SK-N-SH (cell line): ENCODE results near the gene FRS3. TPM values are rescaled to one million over a fixed set of nuclear protein-coding genes. Genes with fewer than 3 reads are reported as not detected.

Experiments
- CTCF ChIA-PET: fragments of 300-600, 350-600 bp; formaldehyde crosslinking; extraction: SDS; loops from one replicate; lab custom pipeline; 2021; lab: Yijun Ruan, JAX
- POLR2A ChIA-PET: fragments of 350-600 bp; sonication (Branson Sonifier 250); formaldehyde crosslinking; extraction: SDS; loops from one replicate; lab custom pipeline; 2020; ENCODE audit warnings: antibody characterized with exemption, inconsistent platforms; lab: Yijun Ruan, JAX
- DNase-seq: peaks from one replicate; pipeline ENCODE4 v3.0.0; 2012
- H2AFZ ChIP-seq: fragments of 200-600 bp; sonication (generic); 2 replicates; pipeline ENCODE4 v1.8.1; 2016; ENCODE audit warnings: antibody characterized with exemption, mild to moderate bottlenecking, low read depth
- H3F3A ChIP-seq: fragments of 200-600 bp; sonication (generic); replicated peaks from 2 replicates; pipeline ENCODE3; 2016; ENCODE audit warnings: antibody characterized with exemption, mild to moderate bottlenecking; ENCODE audit not compliant: insufficient read depth
- H3K27ac ChIP-seq, 2 experiments: fragments of 200-500 bp in 1 of 2; fragments of 200-600 bp in 1 of 2; sonication (Bioruptor generic) in 1 of 2; sonication (generic), shearing (Covaris generic) in 1 of 2; 2 replicates each; pipeline versions ENCODE4 v1.5.1 to v1.6.1; 2014 to 2016; ENCODE audit warnings: low read depth in 2 of 2, inconsistent platforms in 1 of 2, low read length in 1 of 2, mild to moderate bottlenecking in 1 of 2, mixed read lengths in 1 of 2
- H3K27me3 ChIP-seq: fragments of 200-600 bp; sonication (generic), shearing (Covaris generic); 2 replicates; pipeline ENCODE4 v1.6.1; 2016; ENCODE audit warnings: mixed run types; ENCODE audit not compliant: insufficient read depth
- H3K36me3 ChIP-seq, 2 experiments: fragments of 200-500 bp in 1 of 2; fragments of 200-600 bp in 1 of 2; sonication (Bioruptor generic) in 1 of 2; sonication (generic) in 1 of 2; replicated peaks in 1 of 2; 2 replicates each; pipeline versions ENCODE3 to v1.5.1; 2014 to 2016; ENCODE audit warnings: low read length in 1 of 2, mild to moderate bottlenecking in 1 of 2; ENCODE audit not compliant: insufficient read depth in 2 of 2, control insufficient read depth in 1 of 2
- H3K4me1 ChIP-seq, 2 experiments: fragments of 200-500 bp in 1 of 2; fragments of 200-600 bp in 1 of 2; sonication (Bioruptor generic) in 1 of 2; sonication (generic), shearing (Covaris generic) in 1 of 2; 2 replicates each; pipeline versions ENCODE4 v1.5.1 to v1.6.1; 2014 to 2016; ENCODE audit warnings: low read depth in 1 of 2, low read length in 1 of 2, mixed run types in 1 of 2; ENCODE audit not compliant: insufficient read depth in 2 of 2, control insufficient read depth in 1 of 2
- H3K4me2 ChIP-seq: fragments of 200-600 bp; sonication (generic), shearing (Covaris generic); 2 replicates; pipeline ENCODE4 v1.6.1; 2017; ENCODE audit warnings: mixed run types
- H3K4me3 ChIP-seq, 2 experiments: fragments of 200-500 bp in 1 of 2; fragments of 200-600 bp in 1 of 2; sonication (Bioruptor generic) in 1 of 2; sonication (generic), shearing (Covaris generic) in 1 of 2; 2 replicates each; pipeline versions ENCODE4 v1.5.1 to v1.8.1; 2014 to 2016; ENCODE audit warnings: low read depth in 2 of 2, inconsistent platforms in 1 of 2, low read length in 1 of 2, mild to moderate bottlenecking in 1 of 2, mixed read lengths in 1 of 2, moderate library complexity in 1 of 2
- H3K79me2 ChIP-seq: fragments of 200-600 bp; sonication (generic); 2 replicates; pipeline ENCODE4 v1.8.1; 2017; ENCODE audit warnings: mild to moderate bottlenecking; ENCODE audit not compliant: insufficient read depth
- H3K9ac ChIP-seq: fragments of 200-600 bp; sonication (generic); 2 replicates; pipeline ENCODE4 v1.6.1; 2017; ENCODE audit warnings: mixed run types
- H3K9me2 ChIP-seq: fragments of 200-600 bp; sonication (generic); 2 replicates; pipeline ENCODE4 v1.6.1; 2017; ENCODE audit warnings: mixed run types
- H3K9me3 ChIP-seq: fragments of 200-600 bp; sonication (generic); 2 replicates; pipeline ENCODE4 v1.6.1; 2017; ENCODE audit warnings: mixed run types, mild to moderate bottlenecking, moderate library complexity
- H4K20me1 ChIP-seq: fragments of 200-600 bp; sonication (generic); 2 replicates; pipeline ENCODE4 v1.6.1; 2017; ENCODE audit warnings: mild to moderate bottlenecking, mixed run types; ENCODE audit not compliant: insufficient read depth
- ELF1 ChIP-seq: IDR thresholded peaks from 2 replicates; pipeline ENCODE4 v1.4.0; 2012
- EP300 ChIP-seq, 2 experiments: IDR thresholded peaks; 2 replicates each; pipeline versions ENCODE4 v1.4.0 to v1.6.1; 2012; ENCODE audit warnings: borderline replicate concordance in 1 of 2, low read depth in 1 of 2, low read length in 1 of 2
- EZH2phosphoT487 ChIP-seq: fragments of 200-600 bp; sonication (generic); IDR thresholded peaks from 2 replicates; pipeline ENCODE4 v1.6.1; 2017; ENCODE audit warnings: low read depth, mixed run types, mild to moderate bottlenecking, antibody characterized with exemption, moderate library complexity, borderline replicate concordance
- FOSL2 ChIP-seq: IDR thresholded peaks from 2 replicates; pipeline ENCODE4 v1.4.0; 2012; ENCODE audit warnings: low read depth, mild to moderate bottlenecking, moderate library complexity, borderline replicate concordance
- FOXJ3 ChIP-seq: sonication (generic); formaldehyde crosslinking; IDR thresholded peaks from 2 replicates; pipeline ENCODE4 v1.5.1; 2020; ENCODE audit warnings: mild to moderate bottlenecking, missing genetic modification reagents
- GATA2 ChIP-seq: sonication (generic); formaldehyde crosslinking; IDR thresholded peaks from 2 replicates; pipeline ENCODE4 v1.5.0; 2020; ENCODE audit warnings: mild to moderate bottlenecking, missing genetic modification reagents
- MAX ChIP-seq: IDR thresholded peaks from 2 replicates; pipeline ENCODE4 v1.4.0; 2012; ENCODE audit warnings: low read depth
- MEF2A ChIP-seq: IDR thresholded peaks from 2 replicates; pipeline ENCODE4 v1.4.0; 2012; ENCODE audit warnings: low read depth, borderline replicate concordance
- MXI1 ChIP-seq: IDR thresholded peaks from 2 replicates; pipeline ENCODE4 v1.6.1; 2012; ENCODE audit warnings: mild to moderate bottlenecking, low read depth, low read length, improper control_type of control experiment
- NFIC ChIP-seq: IDR thresholded peaks from 2 replicates; pipeline ENCODE4 v1.4.0; 2012; ENCODE audit warnings: borderline replicate concordance
- RCOR1 ChIP-seq: fragments of 150-350 bp; IDR thresholded peaks from 2 replicates; pipeline ENCODE4 v1.6.1; 2017; ENCODE audit warnings: antibody characterized with exemption, low read length
- SIN3A ChIP-seq: IDR thresholded peaks from 2 replicates; pipeline ENCODE4 v1.6.1; 2012; ENCODE audit warnings: low read depth, mild to moderate bottlenecking, low read length, moderate library complexity, borderline replicate concordance
- SMC3 ChIP-seq: IDR thresholded peaks from 2 replicates; pipeline ENCODE4 v1.6.1; 2012; ENCODE audit warnings: low read depth, low read length, improper control_type of control experiment
- TAF1 ChIP-seq: IDR thresholded peaks from 2 replicates; pipeline ENCODE4 v1.6.1; 2012; ENCODE audit warnings: low read depth, mild to moderate bottlenecking, low read length, moderate library complexity, borderline replicate concordance
- TCF12 ChIP-seq: IDR thresholded peaks from 2 replicates; pipeline ENCODE4 v1.4.0; 2012
- USF2 ChIP-seq: fragments of 150-350 bp; IDR thresholded peaks from 2 replicates; pipeline ENCODE4 v1.6.1; 2017; ENCODE audit warnings: antibody characterized with exemption, low read length, low read depth, borderline replicate concordance
- YY1 ChIP-seq: IDR thresholded peaks from 2 replicates; pipeline ENCODE4 v1.4.0; 2012; ENCODE audit warnings: low read depth, mild to moderate bottlenecking
- WGBS: methylation state at CpG from one replicate; pipeline ENCODE4 v1.1.6; 2017; ENCODE audit warnings: low lambda C conversion rate; 5-methylcytosine and 5-hydroxymethylcytosine counted together
- polyA plus RNA-seq, 3 experiments: library from polyadenylated mRNA; depleted of rRNA; stranded (reverse); fragments of >200 nt; gene quantifications; 2 replicates each; pipeline ENCODE4 v1.2.3, GENCODE V29; 2012
- TF ChIP-seq, protein P1 (sequence below): IDR thresholded peaks from 2 replicates; pipeline ENCODE4 v1.4.0; 2012; ENCODE audit warnings: low read depth, borderline replicate concordance
- TF ChIP-seq, protein P2 (sequence below): IDR thresholded peaks from 2 replicates; pipeline ENCODE4; 2012

Gene FRS3
- polyA plus RNA-seq, 1 of the 3 experiments (the other 2 are of a cell fraction): 8.6 TPM

DNA sequence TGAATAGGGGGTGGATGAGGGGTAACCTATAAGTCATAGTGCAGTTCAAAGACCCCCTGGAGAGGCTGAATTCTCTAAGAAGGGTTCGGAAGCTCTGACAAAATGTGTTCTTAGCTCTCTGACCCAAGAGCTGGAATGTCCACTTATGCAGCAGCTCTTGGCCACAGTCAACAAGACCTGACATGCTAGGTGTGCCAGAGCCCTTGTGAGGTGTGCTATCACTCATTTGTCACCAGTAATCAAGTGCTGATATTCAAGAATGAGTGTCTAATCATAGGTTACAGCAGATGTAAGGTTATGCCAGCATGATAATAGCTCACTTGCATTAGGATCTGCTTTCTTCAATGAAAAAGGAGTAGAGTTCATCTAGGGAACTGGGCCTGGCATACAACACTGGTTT is 35.9 kb upstream of the FRS3 start:
- Histone ChIP-seq H3K4me2 (no peak overlapping the region), H3K36me3 (no peaks in the 10 kb centered on the region), H2AFZ (no peak overlapping the region), H3K9ac (no peak overlapping the region), H3K9me3 (no peaks in the 10 kb centered on the region), H3K4me3 (no peak overlapping the region), H3K4me1 (no peaks in the 10 kb centered on the region), H3K79me2 (no peaks in the 10 kb centered on the region), H3K27me3 (no peaks in the 10 kb centered on the region), H3K9me2 (no peaks in the 10 kb centered on the region), H3F3A (peaks cover 3% of the 10 kb centered on the region), H4K20me1 (no peaks in the 10 kb centered on the region), H3K27ac (no peak overlapping the region; a peak in 1 of 4 replicates)
- TF ChIP-seq EP300 (IDR thresholded peaks at IDR 0.05; ENCODE audit: borderline replicate concordance in 1 of 2, low read depth in 1 of 2, low read length in 1 of 2): no peak
- no peak for TF ChIP-seq SMC3
- TF ChIP-seq GATA2 (CRISPR knock-in tag): no peak
- TF ChIP-seq ELF1: no peak
- no peak for TF ChIP-seq MAX
- no peak for TF ChIP-seq EZH2phosphoT487
- TF ChIP-seq TCF12: no peak
- TF ChIP-seq TAF1: no peak
- no peak for TF ChIP-seq MXI1
- TF ChIP-seq FOSL2: no peak
- TF ChIP-seq RCOR1: no peak
- no peak for TF ChIP-seq SIN3A
- TF ChIP-seq, protein P1, sequence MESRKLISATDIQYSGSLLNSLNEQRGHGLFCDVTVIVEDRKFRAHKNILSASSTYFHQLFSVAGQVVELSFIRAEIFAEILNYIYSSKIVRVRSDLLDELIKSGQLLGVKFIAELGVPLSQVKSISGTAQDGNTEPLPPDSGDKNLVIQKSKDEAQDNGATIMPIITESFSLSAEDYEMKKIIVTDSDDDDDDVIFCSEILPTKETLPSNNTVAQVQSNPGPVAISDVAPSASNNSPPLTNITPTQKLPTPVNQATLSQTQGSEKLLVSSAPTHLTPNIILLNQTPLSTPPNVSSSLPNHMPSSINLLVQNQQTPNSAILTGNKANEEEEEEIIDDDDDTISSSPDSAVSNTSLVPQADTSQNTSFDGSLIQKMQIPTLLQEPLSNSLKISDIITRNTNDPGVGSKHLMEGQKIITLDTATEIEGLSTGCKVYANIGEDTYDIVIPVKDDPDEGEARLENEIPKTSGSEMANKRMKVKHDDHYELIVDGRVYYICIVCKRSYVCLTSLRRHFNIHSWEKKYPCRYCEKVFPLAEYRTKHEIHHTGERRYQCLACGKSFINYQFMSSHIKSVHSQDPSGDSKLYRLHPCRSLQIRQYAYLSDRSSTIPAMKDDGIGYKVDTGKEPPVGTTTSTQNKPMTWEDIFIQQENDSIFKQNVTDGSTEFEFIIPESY: no peak
- TF ChIP-seq MEF2A: no peak
- no peak for TF ChIP-seq FOXJ3 (CRISPR knock-in tag)
- TF ChIP-seq YY1: no peak
- no peak for TF ChIP-seq USF2
- TF ChIP-seq NFIC: no peak
- TF ChIP-seq, protein P2, sequence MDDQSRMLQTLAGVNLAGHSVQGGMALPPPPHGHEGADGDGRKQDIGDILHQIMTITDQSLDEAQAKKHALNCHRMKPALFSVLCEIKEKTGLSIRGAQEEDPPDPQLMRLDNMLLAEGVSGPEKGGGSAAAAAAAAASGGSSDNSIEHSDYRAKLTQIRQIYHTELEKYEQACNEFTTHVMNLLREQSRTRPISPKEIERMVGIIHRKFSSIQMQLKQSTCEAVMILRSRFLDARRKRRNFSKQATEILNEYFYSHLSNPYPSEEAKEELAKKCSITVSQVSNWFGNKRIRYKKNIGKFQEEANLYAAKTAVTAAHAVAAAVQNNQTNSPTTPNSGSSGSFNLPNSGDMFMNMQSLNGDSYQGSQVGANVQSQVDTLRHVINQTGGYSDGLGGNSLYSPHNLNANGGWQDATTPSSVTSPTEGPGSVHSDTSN: no peak
- ChIA-PET POLR2A (no interaction called here), CTCF (interaction anchor here (0.6 to 1.5 kb wide), 3 partner anchors 12 to 105 kb away, joined by 3 read pairs; partner anchors contain the start of gene MED20)
- no peak for DNase-seq
- 100% methylated on average over 1 of the region's 1 CpG for WGBS
